WTC11 (cell line): Measurements from ENCODE around the gene TLX1. TPM values are rescaled to one million over a fixed set of nuclear protein-coding genes. Genes with fewer than 3 reads are reported as not detected.

Source experiments
- ATAC-seq: fragments of 200-7000 bp; cut with Tn5 transposase; 2 replicates; pipeline ENCODE4 v1.10.0; 2021; ENCODE audit warnings: mild to moderate bottlenecking, moderate library complexity
- CTCF ChIA-PET: fragments of 300-600 bp; sonication (Branson Sonifier 250); formaldehyde crosslinking; loops from one replicate; lab custom pipeline; 2021; ENCODE audit warnings: antibody characterized with exemption; lab: Charles Lee
- POLR2A ChIA-PET: fragments of 350-600 bp; sonication (Branson Sonifier 250); formaldehyde crosslinking; loops from one replicate; lab custom pipeline; 2021; ENCODE audit warnings: antibody characterized with exemption; lab: Charles Lee
- DNase-seq: peaks from one replicate; pipeline ENCODE4 v3.0.0; 2021; ENCODE audit warnings: low spot score
- H3K27ac Mint-ChIP-seq: 2 replicates; pipeline ENCODE4 v1.8.0; 2021; ENCODE audit warnings: mixed read lengths
- H3K27me3 Mint-ChIP-seq: 2 replicates; pipeline ENCODE4 v1.8.0; 2021; ENCODE audit warnings: low read depth, mild to moderate bottlenecking, moderate library complexity, mixed read lengths
- H3K36me3 Mint-ChIP-seq: 2 replicates; pipeline ENCODE4 v1.8.0; 2021; ENCODE audit warnings: mixed read lengths
- H3K4me1 Mint-ChIP-seq: 2 replicates; pipeline ENCODE4 v1.8.0; 2022; ENCODE audit warnings: mixed read lengths
- H3K4me3 Mint-ChIP-seq: 2 replicates; pipeline ENCODE4 v1.8.0; 2021; ENCODE audit warnings: mild to moderate bottlenecking, moderate library complexity, mixed read lengths
- H3K9me3 Mint-ChIP-seq: 2 replicates; pipeline ENCODE4 v1.8.0; 2021; ENCODE audit warnings: mixed read lengths
- EMX1 ChIP-seq: fragments of 250-450 bp; sonication (Bioruptor Pico); IDR thresholded peaks from 2 replicates; pipeline ENCODE4 v1.8.0; 2021; ENCODE audit warnings: mild to moderate bottlenecking
- ESRRA ChIP-seq: sonication (generic); formaldehyde crosslinking; IDR thresholded peaks from 2 replicates; pipeline ENCODE4 v1.8.1; 2022; ENCODE audit warnings: mild to moderate bottlenecking, missing genetic modification reagents, borderline replicate concordance
- FOXK1 ChIP-seq: sonication (generic); formaldehyde crosslinking; IDR thresholded peaks from 2 replicates; pipeline ENCODE4 v1.8.0; 2022; ENCODE audit warnings: mild to moderate bottlenecking, moderate library complexity, missing genetic modification reagents
- FOXP1 ChIP-seq: sonication (generic); formaldehyde crosslinking; IDR thresholded peaks from 2 replicates; pipeline ENCODE4 v1.8.0; 2022; ENCODE audit warnings: missing genetic modification reagents, mild to moderate bottlenecking, moderate library complexity, borderline replicate concordance
- HMGA2 ChIP-seq: fragments of 250-450 bp; sonication (Bioruptor Pico); IDR thresholded peaks from 2 replicates; pipeline ENCODE4 v1.4.0; 2021; ENCODE audit warnings: mild to moderate bottlenecking, moderate library complexity
- JAZF1 ChIP-seq: fragments of 250-450 bp; sonication (Bioruptor Pico); IDR thresholded peaks from 2 replicates; pipeline ENCODE4 v1.9.0; 2021; ENCODE audit warnings: moderate library complexity, mild to moderate bottlenecking, inconsistent platforms
- NR2C2 ChIP-seq: sonication (generic); formaldehyde crosslinking; IDR thresholded peaks from 2 replicates; pipeline ENCODE4 v1.8.0; 2022; ENCODE audit warnings: mild to moderate bottlenecking, missing genetic modification reagents
- NR3C1 ChIP-seq: sonication (generic); formaldehyde crosslinking; conservative IDR thresholded peaks from 2 replicates; pipeline ENCODE4 v1.8.1; 2023; ENCODE audit warnings: low read depth, mild to moderate bottlenecking, missing genetic modification reagents
- SOX15 ChIP-seq: fragments of 250-450 bp; sonication (Bioruptor Pico); IDR thresholded peaks from 2 replicates; pipeline ENCODE4 v1.9.0; 2021; ENCODE audit warnings: mild to moderate bottlenecking
- ZNF138 ChIP-seq: sonication (generic); formaldehyde crosslinking; conservative IDR thresholded peaks from 2 replicates; pipeline ENCODE4 v1.8.1; 2022; ENCODE audit warnings: mild to moderate bottlenecking, moderate library complexity, missing genetic modification reagents
- ZNF263 ChIP-seq: sonication (generic); formaldehyde crosslinking; IDR thresholded peaks from 2 replicates; pipeline ENCODE4 v1.8.1; 2022; ENCODE audit warnings: low read depth, mild to moderate bottlenecking, moderate library complexity, missing genetic modification reagents
- ZNF671 ChIP-seq: fragments of 250-450 bp; sonication (Bioruptor Pico); IDR thresholded peaks from 2 replicates; pipeline ENCODE4 v1.8.0; 2021; ENCODE audit warnings: mild to moderate bottlenecking
- total RNA-seq: library from RNA; stranded (reverse); gene quantifications from 3 replicates; pipeline ENCODE4 v1.2.3, GENCODE V29; 2021
- TF ChIP-seq, protein P1 (sequence below): sonication (generic); formaldehyde crosslinking; IDR thresholded peaks from 2 replicates; pipeline ENCODE4 v1.8.1; 2023; ENCODE audit warnings: mild to moderate bottlenecking, moderate library complexity, missing genetic modification reagents
- TF ChIP-seq, protein P2 (sequence below): sonication (generic); formaldehyde crosslinking; IDR thresholded peaks from 2 replicates; pipeline ENCODE4 v1.8.1; 2022; ENCODE audit warnings: low read depth, mild to moderate bottlenecking, moderate library complexity, missing genetic modification reagents, borderline replicate concordance
- TF ChIP-seq, protein P3 (sequence below): sonication (generic); formaldehyde crosslinking; IDR thresholded peaks from 2 replicates; pipeline ENCODE4 v1.8.0; 2023; ENCODE audit warnings: missing genetic modification reagents, mild to moderate bottlenecking, borderline replicate concordance
- TF ChIP-seq, protein P4 (sequence below): fragments of 200-600 bp; IDR thresholded peaks from 2 replicates; pipeline ENCODE4 v1.8.0; 2022; ENCODE audit warnings: antibody characterized with exemption
- TF ChIP-seq, protein P5 (sequence below): sonication (generic); formaldehyde crosslinking; IDR thresholded peaks from 2 replicates; pipeline ENCODE4 v1.8.1; 2022; ENCODE audit warnings: mild to moderate bottlenecking, missing genetic modification reagents, moderate library complexity, borderline replicate concordance
- TF ChIP-seq, protein P6 (sequence below): sonication (generic); formaldehyde crosslinking; IDR thresholded peaks from 2 replicates; pipeline ENCODE4 v1.8.0; 2022; ENCODE audit warnings: mild to moderate bottlenecking, missing genetic modification reagents
- TF ChIP-seq, protein P7 (sequence below): sonication (generic); formaldehyde crosslinking; IDR thresholded peaks from 2 replicates; pipeline ENCODE4 v1.8.0; 2022; ENCODE audit warnings: missing genetic modification reagents

The TLX1 gene
- total RNA-seq, 1 experiment from 2014 or later, result 4.6 TPM

DNA sequence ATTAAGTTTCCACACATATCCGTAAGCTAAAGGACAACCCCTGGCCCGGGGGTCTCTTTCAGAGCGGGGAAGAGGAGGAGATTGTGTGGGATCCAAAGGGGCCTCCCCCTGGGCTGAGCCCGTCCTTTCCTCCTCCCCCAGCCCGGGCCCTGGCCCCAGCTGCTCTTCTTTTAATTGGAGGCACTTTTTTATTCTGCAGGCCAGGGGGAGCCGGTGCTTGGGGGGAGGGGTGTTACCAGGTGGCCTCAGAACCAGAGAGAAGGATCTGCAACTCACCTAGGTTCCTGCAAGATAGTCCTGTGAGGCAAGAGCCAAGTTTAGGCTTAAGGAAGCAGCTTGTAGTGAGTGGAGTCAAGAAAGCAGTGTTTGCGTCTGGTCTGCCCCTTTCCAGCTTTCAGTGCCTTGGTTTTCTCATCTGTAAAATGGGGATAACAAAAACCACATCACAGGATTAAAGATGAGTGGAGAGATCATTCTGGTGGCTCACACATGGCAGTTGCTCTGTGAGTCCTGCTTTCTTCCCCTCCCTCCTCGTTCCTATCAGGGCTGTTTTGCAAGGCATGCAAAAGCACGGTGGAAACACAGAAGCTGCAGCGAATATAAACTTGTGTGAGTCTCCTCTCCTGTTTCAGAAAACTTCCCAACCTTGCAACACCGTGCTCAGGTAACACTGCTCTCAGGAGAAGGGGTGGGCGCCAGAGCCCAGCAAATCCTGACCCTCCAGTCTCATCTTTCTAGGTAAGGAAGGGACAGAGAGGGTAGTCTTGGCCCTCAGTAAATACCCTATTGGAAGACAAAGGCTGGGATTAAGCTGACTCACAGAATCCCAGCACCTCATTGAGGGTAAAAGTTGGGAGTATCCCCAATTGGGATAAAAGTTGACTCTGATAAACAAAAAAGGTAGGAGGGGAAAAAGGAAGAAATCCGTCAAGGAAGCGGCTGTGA, 4.1 kb upstream of the TLX1 start:
- H3K4me1 Mint-ChIP-seq, result peaks cover 22% of the 10 kb centered on the region
- H3K9me3 Mint-ChIP-seq, result no peaks in the 10 kb centered on the region
- ChIA-PET CTCF (interaction anchor here (0.8 to 17.0 kb wide), 9 partner anchors 14 to 112 kb away, joined by 3 to 219 read pairs (median 5); no protein-coding TSS in a partner anchor), POLR2A (interaction anchor here (0.5 to 0.6 kb wide), 2 partner anchors 957 to 1777 kb away, joined by 4 to 5 read pairs; no protein-coding TSS in a partner anchor)
- H3K36me3 Mint-ChIP-seq, result no peaks in the 10 kb centered on the region
- ATAC-seq (no peak), DNase-seq (no peak)
- H3K27me3 Mint-ChIP-seq, result peaks cover 98% of the 10 kb centered on the region
- H3K4me3 Mint-ChIP-seq, result no peak overlapping the region
- TF ChIP-seq ZNF263 (no peak), SOX15 (CRISPR knock-in tag) (no peak), ZNF138 (CRISPR knock-in tag) (no peak), ESRRA (no peak), EMX1 (CRISPR knock-in tag) (no peak), FOXK1 (no peak), FOXP1 (no peak), ZNF671 (CRISPR knock-in tag) (no peak), HMGA2 (CRISPR knock-in tag) (no peak), NR3C1 (CRISPR knock-in tag) (no peak), NR2C2 (CRISPR knock-in tag) (no peak), JAZF1 (CRISPR knock-in tag) (no peak)
- TF ChIP-seq, protein P1, sequence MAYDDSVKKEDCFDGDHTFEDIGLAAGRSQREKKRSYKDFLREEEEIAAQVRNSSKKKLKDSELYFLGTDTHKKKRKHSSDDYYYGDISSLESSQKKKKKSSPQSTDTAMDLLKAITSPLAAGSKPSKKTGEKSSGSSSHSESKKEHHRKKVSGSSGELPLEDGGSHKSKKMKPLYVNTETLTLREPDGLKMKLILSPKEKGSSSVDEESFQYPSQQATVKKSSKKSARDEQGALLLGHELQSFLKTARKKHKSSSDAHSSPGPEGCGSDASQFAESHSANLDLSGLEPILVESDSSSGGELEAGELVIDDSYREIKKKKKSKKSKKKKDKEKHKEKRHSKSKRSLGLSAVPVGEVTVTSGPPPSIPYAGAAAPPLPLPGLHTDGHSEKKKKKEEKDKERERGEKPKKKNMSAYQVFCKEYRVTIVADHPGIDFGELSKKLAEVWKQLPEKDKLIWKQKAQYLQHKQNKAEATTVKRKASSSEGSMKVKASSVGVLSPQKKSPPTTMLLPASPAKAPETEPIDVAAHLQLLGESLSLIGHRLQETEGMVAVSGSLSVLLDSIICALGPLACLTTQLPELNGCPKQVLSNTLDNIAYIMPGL (CRISPR knock-in tag), result no peak
- TF ChIP-seq, protein P2, sequence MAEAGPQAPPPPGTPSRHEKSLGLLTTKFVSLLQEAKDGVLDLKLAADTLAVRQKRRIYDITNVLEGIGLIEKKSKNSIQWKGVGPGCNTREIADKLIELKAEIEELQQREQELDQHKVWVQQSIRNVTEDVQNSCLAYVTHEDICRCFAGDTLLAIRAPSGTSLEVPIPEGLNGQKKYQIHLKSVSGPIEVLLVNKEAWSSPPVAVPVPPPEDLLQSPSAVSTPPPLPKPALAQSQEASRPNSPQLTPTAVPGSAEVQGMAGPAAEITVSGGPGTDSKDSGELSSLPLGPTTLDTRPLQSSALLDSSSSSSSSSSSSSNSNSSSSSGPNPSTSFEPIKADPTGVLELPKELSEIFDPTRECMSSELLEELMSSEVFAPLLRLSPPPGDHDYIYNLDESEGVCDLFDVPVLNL (CRISPR knock-in tag), result no peak
- TF ChIP-seq, protein P3, sequence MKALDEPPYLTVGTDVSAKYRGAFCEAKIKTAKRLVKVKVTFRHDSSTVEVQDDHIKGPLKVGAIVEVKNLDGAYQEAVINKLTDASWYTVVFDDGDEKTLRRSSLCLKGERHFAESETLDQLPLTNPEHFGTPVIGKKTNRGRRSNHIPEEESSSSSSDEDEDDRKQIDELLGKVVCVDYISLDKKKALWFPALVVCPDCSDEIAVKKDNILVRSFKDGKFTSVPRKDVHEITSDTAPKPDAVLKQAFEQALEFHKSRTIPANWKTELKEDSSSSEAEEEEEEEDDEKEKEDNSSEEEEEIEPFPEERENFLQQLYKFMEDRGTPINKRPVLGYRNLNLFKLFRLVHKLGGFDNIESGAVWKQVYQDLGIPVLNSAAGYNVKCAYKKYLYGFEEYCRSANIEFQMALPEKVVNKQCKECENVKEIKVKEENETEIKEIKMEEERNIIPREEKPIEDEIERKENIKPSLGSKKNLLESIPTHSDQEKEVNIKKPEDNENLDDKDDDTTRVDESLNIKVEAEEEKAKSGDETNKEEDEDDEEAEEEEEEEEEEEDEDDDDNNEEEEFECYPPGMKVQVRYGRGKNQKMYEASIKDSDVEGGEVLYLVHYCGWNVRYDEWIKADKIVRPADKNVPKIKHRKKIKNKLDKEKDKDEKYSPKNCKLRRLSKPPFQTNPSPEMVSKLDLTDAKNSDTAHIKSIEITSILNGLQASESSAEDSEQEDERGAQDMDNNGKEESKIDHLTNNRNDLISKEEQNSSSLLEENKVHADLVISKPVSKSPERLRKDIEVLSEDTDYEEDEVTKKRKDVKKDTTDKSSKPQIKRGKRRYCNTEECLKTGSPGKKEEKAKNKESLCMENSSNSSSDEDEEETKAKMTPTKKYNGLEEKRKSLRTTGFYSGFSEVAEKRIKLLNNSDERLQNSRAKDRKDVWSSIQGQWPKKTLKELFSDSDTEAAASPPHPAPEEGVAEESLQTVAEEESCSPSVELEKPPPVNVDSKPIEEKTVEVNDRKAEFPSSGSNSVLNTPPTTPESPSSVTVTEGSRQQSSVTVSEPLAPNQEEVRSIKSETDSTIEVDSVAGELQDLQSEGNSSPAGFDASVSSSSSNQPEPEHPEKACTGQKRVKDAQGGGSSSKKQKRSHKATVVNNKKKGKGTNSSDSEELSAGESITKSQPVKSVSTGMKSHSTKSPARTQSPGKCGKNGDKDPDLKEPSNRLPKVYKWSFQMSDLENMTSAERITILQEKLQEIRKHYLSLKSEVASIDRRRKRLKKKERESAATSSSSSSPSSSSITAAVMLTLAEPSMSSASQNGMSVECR (CRISPR knock-in tag), result no peak
- TF ChIP-seq, protein P4, sequence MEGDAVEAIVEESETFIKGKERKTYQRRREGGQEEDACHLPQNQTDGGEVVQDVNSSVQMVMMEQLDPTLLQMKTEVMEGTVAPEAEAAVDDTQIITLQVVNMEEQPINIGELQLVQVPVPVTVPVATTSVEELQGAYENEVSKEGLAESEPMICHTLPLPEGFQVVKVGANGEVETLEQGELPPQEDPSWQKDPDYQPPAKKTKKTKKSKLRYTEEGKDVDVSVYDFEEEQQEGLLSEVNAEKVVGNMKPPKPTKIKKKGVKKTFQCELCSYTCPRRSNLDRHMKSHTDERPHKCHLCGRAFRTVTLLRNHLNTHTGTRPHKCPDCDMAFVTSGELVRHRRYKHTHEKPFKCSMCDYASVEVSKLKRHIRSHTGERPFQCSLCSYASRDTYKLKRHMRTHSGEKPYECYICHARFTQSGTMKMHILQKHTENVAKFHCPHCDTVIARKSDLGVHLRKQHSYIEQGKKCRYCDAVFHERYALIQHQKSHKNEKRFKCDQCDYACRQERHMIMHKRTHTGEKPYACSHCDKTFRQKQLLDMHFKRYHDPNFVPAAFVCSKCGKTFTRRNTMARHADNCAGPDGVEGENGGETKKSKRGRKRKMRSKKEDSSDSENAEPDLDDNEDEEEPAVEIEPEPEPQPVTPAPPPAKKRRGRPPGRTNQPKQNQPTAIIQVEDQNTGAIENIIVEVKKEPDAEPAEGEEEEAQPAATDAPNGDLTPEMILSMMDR, result no peak
- TF ChIP-seq, protein P5, sequence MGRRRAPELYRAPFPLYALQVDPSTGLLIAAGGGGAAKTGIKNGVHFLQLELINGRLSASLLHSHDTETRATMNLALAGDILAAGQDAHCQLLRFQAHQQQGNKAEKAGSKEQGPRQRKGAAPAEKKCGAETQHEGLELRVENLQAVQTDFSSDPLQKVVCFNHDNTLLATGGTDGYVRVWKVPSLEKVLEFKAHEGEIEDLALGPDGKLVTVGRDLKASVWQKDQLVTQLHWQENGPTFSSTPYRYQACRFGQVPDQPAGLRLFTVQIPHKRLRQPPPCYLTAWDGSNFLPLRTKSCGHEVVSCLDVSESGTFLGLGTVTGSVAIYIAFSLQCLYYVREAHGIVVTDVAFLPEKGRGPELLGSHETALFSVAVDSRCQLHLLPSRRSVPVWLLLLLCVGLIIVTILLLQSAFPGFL (CRISPR knock-in tag), result no peak
- TF ChIP-seq, protein P6, sequence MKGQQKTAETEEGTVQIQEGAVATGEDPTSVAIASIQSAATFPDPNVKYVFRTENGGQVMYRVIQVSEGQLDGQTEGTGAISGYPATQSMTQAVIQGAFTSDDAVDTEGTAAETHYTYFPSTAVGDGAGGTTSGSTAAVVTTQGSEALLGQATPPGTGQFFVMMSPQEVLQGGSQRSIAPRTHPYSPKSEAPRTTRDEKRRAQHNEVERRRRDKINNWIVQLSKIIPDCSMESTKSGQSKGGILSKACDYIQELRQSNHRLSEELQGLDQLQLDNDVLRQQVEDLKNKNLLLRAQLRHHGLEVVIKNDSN (CRISPR knock-in tag), result no peak
- TF ChIP-seq, protein P7, sequence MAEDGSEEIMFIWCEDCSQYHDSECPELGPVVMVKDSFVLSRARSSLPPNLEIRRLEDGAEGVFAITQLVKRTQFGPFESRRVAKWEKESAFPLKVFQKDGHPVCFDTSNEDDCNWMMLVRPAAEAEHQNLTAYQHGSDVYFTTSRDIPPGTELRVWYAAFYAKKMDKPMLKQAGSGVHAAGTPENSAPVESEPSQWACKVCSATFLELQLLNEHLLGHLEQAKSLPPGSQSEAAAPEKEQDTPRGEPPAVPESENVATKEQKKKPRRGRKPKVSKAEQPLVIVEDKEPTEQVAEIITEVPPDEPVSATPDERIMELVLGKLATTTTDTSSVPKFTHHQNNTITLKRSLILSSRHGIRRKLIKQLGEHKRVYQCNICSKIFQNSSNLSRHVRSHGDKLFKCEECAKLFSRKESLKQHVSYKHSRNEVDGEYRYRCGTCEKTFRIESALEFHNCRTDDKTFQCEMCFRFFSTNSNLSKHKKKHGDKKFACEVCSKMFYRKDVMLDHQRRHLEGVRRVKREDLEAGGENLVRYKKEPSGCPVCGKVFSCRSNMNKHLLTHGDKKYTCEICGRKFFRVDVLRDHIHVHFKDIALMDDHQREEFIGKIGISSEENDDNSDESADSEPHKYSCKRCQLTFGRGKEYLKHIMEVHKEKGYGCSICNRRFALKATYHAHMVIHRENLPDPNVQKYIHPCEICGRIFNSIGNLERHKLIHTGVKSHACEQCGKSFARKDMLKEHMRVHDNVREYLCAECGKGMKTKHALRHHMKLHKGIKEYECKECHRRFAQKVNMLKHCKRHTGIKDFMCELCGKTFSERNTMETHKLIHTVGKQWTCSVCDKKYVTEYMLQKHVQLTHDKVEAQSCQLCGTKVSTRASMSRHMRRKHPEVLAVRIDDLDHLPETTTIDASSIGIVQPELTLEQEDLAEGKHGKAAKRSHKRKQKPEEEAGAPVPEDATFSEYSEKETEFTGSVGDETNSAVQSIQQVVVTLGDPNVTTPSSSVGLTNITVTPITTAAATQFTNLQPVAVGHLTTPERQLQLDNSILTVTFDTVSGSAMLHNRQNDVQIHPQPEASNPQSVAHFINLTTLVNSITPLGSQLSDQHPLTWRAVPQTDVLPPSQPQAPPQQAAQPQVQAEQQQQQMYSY (CRISPR knock-in tag), result no peak
- H3K27ac Mint-ChIP-seq, result no peak overlapping the region
